ENCODE results near the gene NTNG2.

NTNG2 gene

DNA sequence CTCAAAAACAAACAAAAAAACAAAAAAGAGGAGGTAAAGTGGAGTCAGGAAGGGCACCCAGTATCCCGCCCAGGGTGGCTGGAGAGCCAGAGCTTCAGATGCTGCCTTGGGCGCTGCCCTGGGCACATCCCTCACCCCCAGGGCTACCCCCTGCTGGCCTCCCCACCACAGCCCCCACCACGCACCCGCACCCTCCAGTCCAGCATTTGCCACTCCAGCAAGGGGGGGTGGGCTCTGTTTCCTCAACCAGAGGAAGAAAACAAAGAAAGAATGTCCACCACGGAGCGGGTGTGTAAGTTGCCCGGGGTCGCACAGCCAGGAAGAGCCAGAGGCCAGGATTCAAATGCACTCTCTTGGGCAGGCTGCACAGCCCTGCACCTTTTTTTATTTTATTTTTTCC is 86.1 kb downstream of the NTNG2 start:
- no peak for ATAC-seq
- no peak for TF ChIP-seq PPARA (CRISPR knock-in tag; IDR thresholded peaks at IDR 0.05; ENCODE audit: borderline replicate concordance)
- TF ChIP-seq RARB (CRISPR knock-in tag; IDR thresholded peaks at IDR 0.05): no peak
- no peak for TF ChIP-seq BACH2 (CRISPR knock-in tag; IDR thresholded peaks at IDR 0.05; ENCODE audit: borderline replicate concordance)
- no peak for TF ChIP-seq ZNF70 (CRISPR knock-in tag; IDR thresholded peaks at IDR 0.05)
- TF ChIP-seq ESRRG (CRISPR knock-in tag; IDR thresholded peaks at IDR 0.05): no peak
- TF ChIP-seq, protein P1, sequence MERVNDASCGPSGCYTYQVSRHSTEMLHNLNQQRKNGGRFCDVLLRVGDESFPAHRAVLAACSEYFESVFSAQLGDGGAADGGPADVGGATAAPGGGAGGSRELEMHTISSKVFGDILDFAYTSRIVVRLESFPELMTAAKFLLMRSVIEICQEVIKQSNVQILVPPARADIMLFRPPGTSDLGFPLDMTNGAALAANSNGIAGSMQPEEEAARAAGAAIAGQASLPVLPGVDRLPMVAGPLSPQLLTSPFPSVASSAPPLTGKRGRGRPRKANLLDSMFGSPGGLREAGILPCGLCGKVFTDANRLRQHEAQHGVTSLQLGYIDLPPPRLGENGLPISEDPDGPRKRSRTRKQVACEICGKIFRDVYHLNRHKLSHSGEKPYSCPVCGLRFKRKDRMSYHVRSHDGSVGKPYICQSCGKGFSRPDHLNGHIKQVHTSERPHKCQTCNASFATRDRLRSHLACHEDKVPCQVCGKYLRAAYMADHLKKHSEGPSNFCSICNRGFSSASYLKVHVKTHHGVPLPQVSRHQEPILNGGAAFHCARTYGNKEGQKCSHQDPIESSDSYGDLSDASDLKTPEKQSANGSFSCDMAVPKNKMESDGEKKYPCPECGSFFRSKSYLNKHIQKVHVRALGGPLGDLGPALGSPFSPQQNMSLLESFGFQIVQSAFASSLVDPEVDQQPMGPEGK (CRISPR knock-in tag; IDR thresholded peaks at IDR 0.05; ENCODE audit: borderline replicate concordance): no peak
- TF ChIP-seq TOX (CRISPR knock-in tag; IDR thresholded peaks at IDR 0.05; ENCODE audit: borderline replicate concordance): no peak
- TF ChIP-seq POU6F1 (CRISPR knock-in tag; IDR thresholded peaks at IDR 0.05; ENCODE audit: borderline replicate concordance, low read depth): no peak
- no peak for TF ChIP-seq ZFP30 (CRISPR knock-in tag; IDR thresholded peaks at IDR 0.05)
- TF ChIP-seq CSDC2 (CRISPR knock-in tag; IDR thresholded peaks at IDR 0.05): no peak
- TF ChIP-seq, protein P2, sequence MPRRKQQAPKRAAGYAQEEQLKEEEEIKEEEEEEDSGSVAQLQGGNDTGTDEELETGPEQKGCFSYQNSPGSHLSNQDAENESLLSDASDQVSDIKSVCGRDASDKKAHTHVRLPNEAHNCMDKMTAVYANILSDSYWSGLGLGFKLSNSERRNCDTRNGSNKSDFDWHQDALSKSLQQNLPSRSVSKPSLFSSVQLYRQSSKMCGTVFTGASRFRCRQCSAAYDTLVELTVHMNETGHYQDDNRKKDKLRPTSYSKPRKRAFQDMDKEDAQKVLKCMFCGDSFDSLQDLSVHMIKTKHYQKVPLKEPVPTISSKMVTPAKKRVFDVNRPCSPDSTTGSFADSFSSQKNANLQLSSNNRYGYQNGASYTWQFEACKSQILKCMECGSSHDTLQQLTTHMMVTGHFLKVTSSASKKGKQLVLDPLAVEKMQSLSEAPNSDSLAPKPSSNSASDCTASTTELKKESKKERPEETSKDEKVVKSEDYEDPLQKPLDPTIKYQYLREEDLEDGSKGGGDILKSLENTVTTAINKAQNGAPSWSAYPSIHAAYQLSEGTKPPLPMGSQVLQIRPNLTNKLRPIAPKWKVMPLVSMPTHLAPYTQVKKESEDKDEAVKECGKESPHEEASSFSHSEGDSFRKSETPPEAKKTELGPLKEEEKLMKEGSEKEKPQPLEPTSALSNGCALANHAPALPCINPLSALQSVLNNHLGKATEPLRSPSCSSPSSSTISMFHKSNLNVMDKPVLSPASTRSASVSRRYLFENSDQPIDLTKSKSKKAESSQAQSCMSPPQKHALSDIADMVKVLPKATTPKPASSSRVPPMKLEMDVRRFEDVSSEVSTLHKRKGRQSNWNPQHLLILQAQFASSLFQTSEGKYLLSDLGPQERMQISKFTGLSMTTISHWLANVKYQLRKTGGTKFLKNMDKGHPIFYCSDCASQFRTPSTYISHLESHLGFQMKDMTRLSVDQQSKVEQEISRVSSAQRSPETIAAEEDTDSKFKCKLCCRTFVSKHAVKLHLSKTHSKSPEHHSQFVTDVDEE (CRISPR knock-in tag; IDR thresholded peaks at IDR 0.05): no peak
- TF ChIP-seq, protein P3, sequence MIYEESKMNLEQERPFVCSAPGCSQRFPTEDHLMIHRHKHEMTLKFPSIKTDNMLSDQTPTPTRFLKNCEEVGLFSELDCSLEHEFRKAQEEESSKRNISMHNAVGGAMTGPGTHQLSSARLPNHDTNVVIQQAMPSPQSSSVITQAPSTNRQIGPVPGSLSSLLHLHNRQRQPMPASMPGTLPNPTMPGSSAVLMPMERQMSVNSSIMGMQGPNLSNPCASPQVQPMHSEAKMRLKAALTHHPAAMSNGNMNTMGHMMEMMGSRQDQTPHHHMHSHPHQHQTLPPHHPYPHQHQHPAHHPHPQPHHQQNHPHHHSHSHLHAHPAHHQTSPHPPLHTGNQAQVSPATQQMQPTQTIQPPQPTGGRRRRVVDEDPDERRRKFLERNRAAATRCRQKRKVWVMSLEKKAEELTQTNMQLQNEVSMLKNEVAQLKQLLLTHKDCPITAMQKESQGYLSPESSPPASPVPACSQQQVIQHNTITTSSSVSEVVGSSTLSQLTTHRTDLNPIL (CRISPR knock-in tag; IDR thresholded peaks at IDR 0.05; ENCODE audit: low read depth): no peak
- no peak for TF ChIP-seq ISL1 (CRISPR knock-in tag; IDR thresholded peaks at IDR 0.05)
- no peak for TF ChIP-seq CSRNP3 (CRISPR knock-in tag; IDR thresholded peaks at IDR 0.05)
- no peak for TF ChIP-seq GLIS3 (CRISPR knock-in tag; IDR thresholded peaks at IDR 0.05)

DNA sequence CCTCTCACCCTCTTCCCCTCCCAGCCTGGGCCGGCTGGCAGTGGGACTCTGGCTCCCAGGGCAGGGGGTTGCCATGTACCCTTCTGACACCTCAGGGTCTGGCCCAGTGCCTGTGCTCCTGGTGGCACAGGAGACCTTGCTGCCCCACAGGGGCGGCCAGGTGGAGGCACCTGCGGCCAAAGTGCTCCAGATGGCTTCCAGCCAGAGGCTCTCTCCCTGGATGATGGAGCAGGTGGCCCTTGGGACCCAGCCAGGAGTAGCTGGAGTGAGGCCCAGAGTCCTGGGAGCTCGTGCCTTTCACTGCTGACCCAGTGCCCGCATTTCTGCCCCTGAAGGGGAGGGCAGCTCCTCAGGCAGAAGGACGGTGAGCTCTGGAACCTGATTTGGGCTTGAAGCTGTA is 87.3 kb downstream of the NTNG2 start:
- no peak for TF ChIP-seq SNAI2 (CRISPR knock-in tag; IDR thresholded peaks at IDR 0.05)
- TF ChIP-seq TCF4 (CRISPR knock-in tag; IDR thresholded peaks at IDR 0.05; ENCODE audit: borderline replicate concordance): no peak
- TF ChIP-seq ESRRG (CRISPR knock-in tag; IDR thresholded peaks at IDR 0.05): no peak
- TF ChIP-seq, protein P2 (CRISPR knock-in tag; IDR thresholded peaks at IDR 0.05): no peak
- TF ChIP-seq, protein P1 (CRISPR knock-in tag; IDR thresholded peaks at IDR 0.05; ENCODE audit: borderline replicate concordance): no peak
- TF ChIP-seq CSDC2 (CRISPR knock-in tag; IDR thresholded peaks at IDR 0.05): no peak
- TF ChIP-seq ISL1 (CRISPR knock-in tag; IDR thresholded peaks at IDR 0.05): no peak
- TF ChIP-seq ZFP30 (CRISPR knock-in tag; IDR thresholded peaks at IDR 0.05): no peak
- no peak for TF ChIP-seq PPARA (CRISPR knock-in tag; IDR thresholded peaks at IDR 0.05; ENCODE audit: borderline replicate concordance)
- TF ChIP-seq, protein P3 (CRISPR knock-in tag; IDR thresholded peaks at IDR 0.05; ENCODE audit: low read depth): no peak
- TF ChIP-seq ARNTL (CRISPR knock-in tag; IDR thresholded peaks at IDR 0.05; ENCODE audit: borderline replicate concordance, low read depth): no peak
- TF ChIP-seq ZC3H10 (CRISPR knock-in tag; IDR thresholded peaks at IDR 0.05): no peak
- TF ChIP-seq BACH2 (CRISPR knock-in tag; IDR thresholded peaks at IDR 0.05; ENCODE audit: borderline replicate concordance): no peak
- no peak for TF ChIP-seq RARB (CRISPR knock-in tag; IDR thresholded peaks at IDR 0.05)
- TF ChIP-seq ZNF70 (CRISPR knock-in tag; IDR thresholded peaks at IDR 0.05): no peak
- ATAC-seq: no peak
